ENCODE results near the gene FDXR. TPM values are rescaled to one million over a fixed set of nuclear protein-coding genes. Genes with fewer than 3 reads are reported as not detected.

Gene FDXR
- total RNA-seq, 4 donors from 2014 or later, result 2.1 to 6.0 (median 3.2) TPM

DNA sequence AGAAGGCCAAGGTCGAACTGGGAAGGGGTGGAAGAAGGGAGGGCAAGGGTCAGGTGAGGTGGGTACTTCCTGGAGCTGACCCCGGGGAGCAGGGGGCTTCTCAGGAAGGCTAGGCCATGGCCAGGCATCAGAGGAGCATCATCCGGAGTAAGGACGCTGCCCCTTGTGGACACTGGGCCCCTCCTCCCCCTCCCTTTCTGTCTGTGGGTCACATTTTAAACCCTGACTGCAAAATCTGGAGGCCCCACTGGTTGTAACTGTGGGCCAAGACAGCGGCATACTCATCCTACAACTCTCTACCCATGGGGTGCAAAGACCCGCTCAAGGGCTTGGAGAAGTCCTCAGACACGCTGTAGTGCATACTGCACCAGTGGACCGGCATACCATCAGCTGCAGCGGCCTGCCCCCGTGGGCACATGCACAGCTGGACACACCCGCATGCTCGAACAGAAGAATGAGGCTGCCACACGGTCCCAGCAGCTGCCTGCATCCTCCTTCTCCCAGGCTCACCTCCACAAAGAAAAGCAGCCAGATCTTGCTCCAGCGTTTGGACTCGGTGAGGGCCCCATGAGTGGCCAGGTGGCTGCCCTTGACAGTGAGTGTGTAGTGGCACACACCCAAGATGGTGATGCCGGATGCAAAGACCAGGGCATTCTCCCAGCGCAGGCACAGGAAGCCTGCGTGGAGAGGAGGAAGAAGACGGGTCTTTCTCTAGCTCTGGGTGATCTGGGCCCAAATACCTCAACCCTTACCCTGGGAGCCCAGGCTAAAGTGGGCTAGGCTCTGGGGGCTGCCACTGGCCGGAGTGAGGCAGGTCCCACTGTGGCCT is 19.4 kb upstream of the FDXR start:
- no peak for TF ChIP-seq POLR2A (IDR thresholded peaks at IDR 0.05)
- TF ChIP-seq, protein P1, sequence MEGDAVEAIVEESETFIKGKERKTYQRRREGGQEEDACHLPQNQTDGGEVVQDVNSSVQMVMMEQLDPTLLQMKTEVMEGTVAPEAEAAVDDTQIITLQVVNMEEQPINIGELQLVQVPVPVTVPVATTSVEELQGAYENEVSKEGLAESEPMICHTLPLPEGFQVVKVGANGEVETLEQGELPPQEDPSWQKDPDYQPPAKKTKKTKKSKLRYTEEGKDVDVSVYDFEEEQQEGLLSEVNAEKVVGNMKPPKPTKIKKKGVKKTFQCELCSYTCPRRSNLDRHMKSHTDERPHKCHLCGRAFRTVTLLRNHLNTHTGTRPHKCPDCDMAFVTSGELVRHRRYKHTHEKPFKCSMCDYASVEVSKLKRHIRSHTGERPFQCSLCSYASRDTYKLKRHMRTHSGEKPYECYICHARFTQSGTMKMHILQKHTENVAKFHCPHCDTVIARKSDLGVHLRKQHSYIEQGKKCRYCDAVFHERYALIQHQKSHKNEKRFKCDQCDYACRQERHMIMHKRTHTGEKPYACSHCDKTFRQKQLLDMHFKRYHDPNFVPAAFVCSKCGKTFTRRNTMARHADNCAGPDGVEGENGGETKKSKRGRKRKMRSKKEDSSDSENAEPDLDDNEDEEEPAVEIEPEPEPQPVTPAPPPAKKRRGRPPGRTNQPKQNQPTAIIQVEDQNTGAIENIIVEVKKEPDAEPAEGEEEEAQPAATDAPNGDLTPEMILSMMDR (IDR thresholded peaks at IDR 0.05 in 4 of 5, conservative IDR thresholded peaks at IDR 0.05 in 1 of 5), result no peak
- intact Hi-C loops (cut with DNase I; ENCODE audit: low total_unique reads) (no loop called here), in situ Hi-C loops (cut with MboI; ENCODE audit: low sequenced_read_pairs in 4 of 4) (no loop called here)
- H3K27me3 ChIP-seq, result peaks cover 36 to 48% (median 39%) of the 10 kb centered on the region in 3 donors
- H3K9me3 ChIP-seq, result no peaks in the 10 kb centered on the region
- ATAC-seq, result no peak
- no peak overlapping the region for H3K27ac ChIP-seq
- no peak for DNase-seq
- peaks cover 4 to 6% of the 10 kb centered on the region in 2 donors for H3K4me1 ChIP-seq
- H3K4me3 ChIP-seq, result no peak overlapping the region
- no peaks in the 10 kb centered on the region for H3K36me3 ChIP-seq

DNA sequence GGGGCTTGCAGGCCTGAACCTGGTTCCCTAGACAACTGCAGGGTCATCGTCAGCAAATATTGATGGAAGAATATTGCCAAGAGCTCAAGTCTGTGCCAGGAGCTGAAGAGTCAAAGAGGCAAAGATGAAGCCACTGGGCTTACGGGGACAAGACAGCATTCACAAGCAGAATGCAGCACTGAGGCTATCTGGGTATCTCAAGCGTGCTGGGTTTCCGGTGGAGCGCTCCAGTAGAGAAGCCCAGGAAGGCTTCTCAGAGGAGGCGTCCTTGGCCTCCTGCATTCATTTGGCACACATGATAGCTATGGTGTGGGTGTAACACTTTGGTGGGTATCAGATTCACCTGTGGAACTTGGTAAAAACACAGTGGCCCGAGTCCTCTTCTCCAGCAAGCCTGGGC is 17.8 kb upstream of the FDXR start:
- TF ChIP-seq, protein P1 (IDR thresholded peaks at IDR 0.05 in 4 of 5, conservative IDR thresholded peaks at IDR 0.05 in 1 of 5), result no peak
- no peak for TF ChIP-seq POLR2A (IDR thresholded peaks at IDR 0.05)
- in situ Hi-C loops (cut with MboI; ENCODE audit: low sequenced_read_pairs in 4 of 4) (no loop called here), intact Hi-C loops (cut with DNase I; ENCODE audit: low total_unique reads) (no loop called here)
- ATAC-seq (no peak), DNase-seq (no peak)
- Histone ChIP-seq H3K4me1 (peaks cover 4 to 6% of the 10 kb centered on the region in 2 donors), H3K27me3 (peaks cover 36 to 43% (median 40%) of the 10 kb centered on the region in 3 donors), H3K9me3 (no peaks in the 10 kb centered on the region), H3K27ac (no peak overlapping the region), H3K36me3 (no peaks in the 10 kb centered on the region), H3K4me3 (no peak overlapping the region)

- Histone ChIP-seq H3K9me3 (no peaks in the 10 kb centered on the region), H3K27ac (no peak overlapping the region), H3K27me3 (peaks cover 19 to 29% (median 22%) of the 10 kb centered on the region in 3 donors), H3K36me3 (no peaks in the 10 kb centered on the region), H3K4me1 (peaks cover 3 to 5% of the 10 kb centered on the region in 2 donors), H3K4me3 (no peak overlapping the region)
- no peak for DNase-seq
- no peak for ATAC-seq
- in situ Hi-C loops (cut with MboI; ENCODE audit: low sequenced_read_pairs in 4 of 4), result no loop called here
- intact Hi-C loops (cut with DNase I; ENCODE audit: low total_unique reads), result no loop called here
- TF ChIP-seq, protein P1 (IDR thresholded peaks at IDR 0.05 in 4 of 5, conservative IDR thresholded peaks at IDR 0.05 in 1 of 5), result no peak
- no peak for TF ChIP-seq POLR2A (IDR thresholded peaks at IDR 0.05)
Observed at GRCh38 chr17:74888469-74888868, 15.7 kb upstream of the FDXR start.

DNA sequence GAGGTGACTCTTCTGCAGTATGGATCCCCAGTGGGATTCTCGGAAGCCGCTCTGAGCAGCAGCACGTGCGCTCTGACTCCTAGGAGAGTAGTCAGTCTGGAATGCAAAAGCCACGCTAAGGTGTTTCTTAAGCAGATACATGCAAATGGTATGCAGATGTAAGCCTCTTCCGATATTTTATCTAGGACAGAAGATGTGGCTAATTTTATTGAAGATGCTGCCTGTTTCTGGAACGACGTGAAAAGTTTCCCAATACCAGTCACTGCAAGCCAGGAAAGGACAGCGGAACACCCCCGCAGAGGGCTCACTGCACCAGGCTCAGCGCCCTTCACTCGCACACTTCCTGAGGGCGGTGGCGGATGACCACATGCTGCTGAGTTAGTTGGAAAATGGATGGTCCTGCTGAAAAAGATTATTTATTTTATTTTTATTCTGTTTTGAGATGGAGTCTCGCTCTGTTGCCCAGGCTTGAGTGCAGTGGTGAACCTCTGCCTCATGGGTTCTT is 10.5 kb upstream of the FDXR start:
- H3K9me3 ChIP-seq, result no peaks in the 10 kb centered on the region
- H3K27me3 ChIP-seq, result peaks cover 0 to 7% (median 4%) of the 10 kb centered on the region in 3 donors
- no peak for TF ChIP-seq POLR2A (IDR thresholded peaks at IDR 0.05)
- TF ChIP-seq, protein P1 (IDR thresholded peaks at IDR 0.05 in 4 of 5, conservative IDR thresholded peaks at IDR 0.05 in 1 of 5), result no peak
- H3K4me3 ChIP-seq, result no peak overlapping the region
- intact Hi-C loops (cut with DNase I; ENCODE audit: low total_unique reads) (no loop called here), in situ Hi-C loops (cut with MboI; ENCODE audit: low sequenced_read_pairs in 4 of 4) (no loop called here)
- H3K4me1 ChIP-seq, result no peaks in the 10 kb centered on the region
- H3K27ac ChIP-seq, result no peak overlapping the region
- DNase-seq (no peak), ATAC-seq (no peak)
- H3K36me3 ChIP-seq, result no peaks in the 10 kb centered on the region

Data from gastrocnemius medialis (tissue), 4 donors.